Endometrial microvascular endothelial cells (primary cell): ENCODE data around the gene FGFR2. TPM values are rescaled to one million over a fixed set of nuclear protein-coding genes. Genes with fewer than 3 reads are reported as not detected.

Experiments used
- in situ Hi-C: cut with HindIII; loops from 2 replicates; pipeline ENCODE4 v1.10.0; 2017; ENCODE audit warnings: low sequenced_read_pairs, low pct_unique_long_range_greater_than_20kb; ENCODE audit errors: inconsistent ontology term
- total RNA-seq: library from RNA; depleted of rRNA; stranded (reverse); fragments of >200 nt; gene quantifications from one replicate; pipeline ENCODE4 v1.2.3, GENCODE V29; 2015; ENCODE audit errors: inconsistent ontology term

FGFR2 gene
- total RNA-seq, 1 donor from 2014 or later = not detected

- in situ Hi-C loops = no loop called here
Observed at GRCh38 chr10:121478556-121478955, 119.7 kb downstream of the FGFR2 start.

- in situ Hi-C loops = no loop called here
Observed at GRCh38 chr10:121469797-121470606, 128.2 kb downstream of the FGFR2 start.

- in situ Hi-C loops = no loop called here
Observed at GRCh38 chr10:121468726-121469125, 129.5 kb downstream of the FGFR2 start.

GRCh38 chr10:121466424-121466823 lies 131.8 kb downstream of the FGFR2 start:
- in situ Hi-C loops = no loop called here

- in situ Hi-C loops = no loop called here
Observed at GRCh38 chr10:121465215-121465614, 133.0 kb downstream of the FGFR2 start.

- in situ Hi-C loops = no loop called here
Observed at GRCh38 chr10:121464517-121464916, 133.7 kb downstream of the FGFR2 start.

- in situ Hi-C loops = no loop called here
Observed at GRCh38 chr10:121462955-121463354, 135.3 kb downstream of the FGFR2 start.

- in situ Hi-C loops = no loop called here
Observed at GRCh38 chr10:121462281-121462680, 136.0 kb downstream of the FGFR2 start.

- in situ Hi-C loops = no loop called here
Observed at GRCh38 chr10:121461307-121461706, 136.9 kb downstream of the FGFR2 start.

- in situ Hi-C loops = no loop called here
Observed at GRCh38 chr10:121460733-121461132, 137.5 kb downstream of the FGFR2 start.

GRCh38 chr10:121459622-121460453 lies 138.4 kb downstream of the FGFR2 start:
- in situ Hi-C loops = no loop called here

GRCh38 chr10:121459279-121459621 lies 139.0 kb downstream of the FGFR2 start:
- in situ Hi-C loops = no loop called here

GRCh38 chr10:121457729-121458128 lies 140.5 kb downstream of the FGFR2 start:
- in situ Hi-C loops = no loop called here

- in situ Hi-C loops = no loop called here
Observed at GRCh38 chr10:121455377-121455776, 142.9 kb downstream of the FGFR2 start.

- in situ Hi-C loops = no loop called here
Observed at GRCh38 chr10:121454781-121455180, 143.5 kb downstream of the FGFR2 start.

GRCh38 chr10:121453160-121453559 lies 145.1 kb downstream of the FGFR2 start:
- in situ Hi-C loops = no loop called here

- in situ Hi-C loops = no loop called here
Observed at GRCh38 chr10:121452581-121452980, 145.7 kb downstream of the FGFR2 start.

- in situ Hi-C loops = no loop called here
Observed at GRCh38 chr10:121450247-121450646, 148.0 kb downstream of the FGFR2 start.

GRCh38 chr10:121449482-121449924 lies 148.7 kb downstream of the FGFR2 start:
- in situ Hi-C loops = no loop called here

- in situ Hi-C loops = no loop called here
Observed at GRCh38 chr10:121448766-121449421, 149.3 kb downstream of the FGFR2 start.
